Central memory CD8-positive, alpha-beta T cell (primary cell): ENCODE measurements around the gene CBLIF.
A peak's percentile ranks its signal among the peaks of the same experiment; 100 is the strongest.
"Not testable (repeated sequence)": the region's sequence is repeated elsewhere in the genome, so short reads cannot be mapped to it uniquely, and the experiment has no call there.

Experiments used
- ATAC-seq: fragments of 150-1000 bp; cut with Tn5 transposase; replicated peaks from 2 replicates; pipeline ENCODE4 v1.10.0; 2022; ENCODE audit warnings: mild to moderate bottlenecking, moderate FRiP score, moderate number of reproducible peaks; ENCODE audit not compliant: poor library complexity, severe bottlenecking; ENCODE audit errors: extremely low read depth
- DNase-seq, 2 donors: peaks; one replicate each; pipeline ENCODE4 v3.0.0; 2021; ENCODE audit warnings: low spot score in 2 of 2
- H3K27ac Mint-ChIP-seq: one replicate; pipeline ENCODE4 v1.8.0; 2022; ENCODE audit warnings: low read depth, mild to moderate bottlenecking, moderate library complexity, mixed read lengths
- H3K27me3 Mint-ChIP-seq: one replicate; pipeline ENCODE4 v1.8.0; 2022; ENCODE audit warnings: mixed read lengths
- H3K36me3 Mint-ChIP-seq: one replicate; pipeline ENCODE4 v1.8.0; 2022; ENCODE audit warnings: mild to moderate bottlenecking, moderate library complexity, mixed read lengths; ENCODE audit not compliant: insufficient read depth
- H3K4me1 Mint-ChIP-seq: one replicate; pipeline ENCODE4 v1.8.0; 2022; ENCODE audit warnings: mixed read lengths
- H3K4me3 Mint-ChIP-seq: one replicate; pipeline ENCODE4 v1.8.0; 2022; ENCODE audit warnings: mild to moderate bottlenecking, moderate library complexity, mixed read lengths
- H3K9me3 Mint-ChIP-seq: one replicate; pipeline ENCODE4 v1.8.0; 2022; ENCODE audit warnings: mixed read lengths

The CBLIF gene

DNA sequence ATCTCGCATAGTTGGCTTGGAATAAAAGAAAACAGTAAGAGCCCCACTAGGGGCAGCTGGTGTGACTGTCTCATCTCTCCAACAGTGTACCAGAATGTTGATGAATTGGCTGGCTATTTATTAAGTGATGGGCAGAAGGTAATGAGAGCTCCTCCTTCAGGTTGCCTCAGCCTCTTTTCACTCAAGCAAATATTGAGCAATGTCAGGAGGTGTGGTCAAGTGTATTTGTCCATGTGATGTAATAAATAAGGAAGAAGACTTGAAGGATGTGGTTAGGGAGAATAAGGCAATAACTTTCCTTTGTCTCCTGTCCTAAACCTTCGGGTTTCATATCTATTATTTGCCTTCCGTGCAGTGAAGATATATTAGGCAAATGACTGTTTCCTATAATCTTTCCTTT lies 21.1 kb upstream of the CBLIF start, which contains the start of gene TCN1:
Gene TCN1, minus strand, starts transcription at position 91 of the 400 bp plus-strand sequence. Its CDS starts 17 bp downstream, at position 74.
- Mint-ChIP-seq H3K4me1 (no peaks in the 10 kb centered on the region), H3K9me3 (peaks cover under 1% of the 10 kb centered on the region), H3K36me3 (peaks cover 2% of the 10 kb centered on the region), H3K27me3 (peaks cover 16% of the 10 kb centered on the region), H3K4me3 (no peak within 1 kb of the TSS), H3K27ac (no peak within 1 kb of the TSS)
- DNase-seq (no peak), ATAC-seq (no peak)

- ATAC-seq (no peak), DNase-seq (no peak)
- H3K27me3 Mint-ChIP-seq: peaks cover 14% of the 10 kb centered on the region
- no peaks in the 10 kb centered on the region for H3K9me3 Mint-ChIP-seq
- H3K4me3 Mint-ChIP-seq: no peak overlapping the region
- peaks cover 2% of the 10 kb centered on the region for H3K36me3 Mint-ChIP-seq
- no peak overlapping the region for H3K27ac Mint-ChIP-seq
- no peaks in the 10 kb centered on the region for H3K4me1 Mint-ChIP-seq
Measured at GRCh38 chr11:59865031-59865430, 19.7 kb upstream of the CBLIF start.

- Mint-ChIP-seq H3K9me3 (no peaks in the 10 kb centered on the region), H3K4me3 (no peak overlapping the region), H3K4me1 (peaks cover 12% of the 10 kb centered on the region), H3K27ac (no peak overlapping the region), H3K36me3 (peaks cover 2% of the 10 kb centered on the region), H3K27me3 (peaks cover 10% of the 10 kb centered on the region)
- ATAC-seq (no peak), DNase-seq (no peak)
Measured at GRCh38 chr11:59862252-59862651, 17.0 kb upstream of the CBLIF start.

DNA sequence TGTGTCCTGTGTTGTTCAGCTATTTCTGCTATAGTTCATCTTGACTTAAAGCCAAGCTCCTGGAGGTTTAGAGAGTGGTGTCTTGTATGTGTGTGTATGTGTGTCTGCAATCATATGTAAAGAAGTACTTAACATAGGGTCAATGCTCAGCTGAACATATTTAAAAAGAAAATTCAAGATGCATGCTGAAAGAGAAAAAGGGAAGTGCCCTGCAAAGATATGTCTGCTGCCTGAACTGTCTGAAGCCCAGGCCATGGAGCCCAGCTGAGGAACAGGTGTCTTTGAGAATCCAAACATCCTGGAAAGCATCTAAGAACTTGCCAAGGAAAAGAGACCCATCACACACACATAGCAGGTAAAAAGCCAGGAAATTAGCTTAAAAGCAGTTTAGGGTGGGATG lies 14.4 kb upstream of the CBLIF start:
- Mint-ChIP-seq H3K4me1 (peaks cover 13% of the 10 kb centered on the region), H3K27me3 (no peaks in the 10 kb centered on the region), H3K4me3 (no peak overlapping the region), H3K36me3 (no peaks in the 10 kb centered on the region), H3K27ac (no peak overlapping the region), H3K9me3 (no peaks in the 10 kb centered on the region)
- ATAC-seq: no peak
- DNase-seq: no peak

DNA sequence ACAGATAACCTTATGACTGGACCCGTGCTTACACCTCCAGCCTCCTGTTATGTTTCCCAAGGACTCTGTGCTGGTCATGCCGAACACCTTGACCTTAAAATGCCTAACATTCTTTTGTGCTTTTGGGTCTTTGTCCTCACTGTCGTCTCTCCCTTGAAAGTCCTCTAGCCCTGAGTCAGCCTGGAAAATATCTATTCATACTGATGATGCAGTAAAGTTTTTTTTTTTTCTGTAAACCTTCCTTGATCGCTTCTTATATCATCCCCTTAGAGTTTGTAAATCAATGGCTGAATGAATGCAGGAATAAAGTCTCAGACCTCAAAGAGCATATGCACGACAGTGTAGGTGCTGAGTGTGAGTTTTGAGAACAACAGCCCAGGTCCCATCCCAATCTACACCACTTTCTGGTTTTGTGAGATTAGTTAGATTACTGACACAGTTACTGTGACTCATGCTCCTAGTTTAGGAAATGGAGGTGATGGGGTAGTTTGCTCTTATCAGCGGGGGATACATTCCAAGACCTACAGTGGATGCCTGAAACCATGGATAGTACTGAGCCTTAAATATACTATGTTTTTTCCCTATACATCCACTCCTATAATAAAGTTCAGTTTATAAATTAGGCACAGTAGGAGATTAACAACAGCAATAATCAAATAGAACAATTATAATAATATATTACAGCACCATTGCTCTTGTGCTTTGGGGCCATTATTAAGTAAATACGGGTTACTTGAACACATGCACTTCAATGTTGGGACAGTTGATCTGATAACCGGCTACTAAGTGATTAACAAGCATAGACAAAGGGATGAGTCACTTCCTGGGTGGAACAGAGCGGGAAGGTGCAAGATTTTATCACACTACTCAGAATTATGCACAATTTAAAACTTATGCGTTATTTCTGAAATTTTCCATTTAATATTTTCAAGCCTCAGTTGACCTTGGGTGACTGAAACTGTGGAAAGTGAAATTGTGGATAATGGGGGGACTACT lies 12.4 kb upstream of the CBLIF start:
- peak; percentile 46 for ATAC-seq
- Mint-ChIP-seq H3K4me3 (no peak overlapping the region), H3K36me3 (no peaks in the 10 kb centered on the region), H3K27ac (no peak overlapping the region), H3K27me3 (peaks cover 8% of the 10 kb centered on the region), H3K9me3 (no peaks in the 10 kb centered on the region), H3K4me1 (peaks cover 13% of the 10 kb centered on the region)
- no peak for DNase-seq

DNA sequence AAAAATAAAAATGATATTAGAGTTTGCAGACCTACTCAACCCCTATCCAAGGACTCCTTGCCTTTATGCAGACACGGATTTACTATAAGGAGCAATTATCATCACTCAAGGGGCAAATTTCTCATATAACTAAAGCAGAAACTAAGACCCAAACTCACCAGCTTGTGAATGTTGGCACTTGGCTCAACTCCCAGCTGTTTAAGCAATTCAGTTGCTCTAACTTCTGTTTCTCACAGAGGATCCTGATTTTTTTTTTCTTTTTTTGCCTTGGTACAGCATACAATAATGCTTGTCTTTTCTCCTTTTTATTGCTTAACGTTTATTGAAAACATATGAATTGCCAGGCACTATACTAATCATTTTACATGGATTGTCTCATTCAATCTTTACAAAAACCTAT lies 9.6 kb upstream of the CBLIF start:
- Mint-ChIP-seq H3K4me3 (no peak overlapping the region), H3K4me1 (peaks cover 13% of the 10 kb centered on the region), H3K9me3 (no peaks in the 10 kb centered on the region), H3K27ac (no peak overlapping the region), H3K27me3 (peaks cover 12% of the 10 kb centered on the region), H3K36me3 (no peaks in the 10 kb centered on the region)
- no peak for DNase-seq
- ATAC-seq: no peak

DNA sequence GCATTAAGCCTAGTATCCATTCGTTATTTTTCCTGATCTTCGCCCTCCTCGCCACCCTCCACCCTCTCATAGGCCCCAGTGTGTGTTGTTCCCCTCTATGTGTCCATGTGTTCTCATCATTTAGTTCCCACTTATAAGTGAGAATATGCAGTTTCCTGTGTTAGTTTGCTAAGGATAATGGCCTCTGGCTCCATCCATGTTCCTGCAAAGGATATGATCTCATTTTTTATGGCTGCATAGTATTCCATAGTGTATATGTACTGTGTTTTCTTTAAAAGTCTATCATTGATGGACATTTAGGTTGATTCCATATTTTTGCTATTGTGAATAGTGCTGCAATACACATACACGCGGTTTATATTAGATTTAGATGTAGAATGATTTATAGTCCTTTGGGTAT lies 6.1 kb upstream of the CBLIF start:
- not testable (repeated sequence) for H3K27ac Mint-ChIP-seq

DNA sequence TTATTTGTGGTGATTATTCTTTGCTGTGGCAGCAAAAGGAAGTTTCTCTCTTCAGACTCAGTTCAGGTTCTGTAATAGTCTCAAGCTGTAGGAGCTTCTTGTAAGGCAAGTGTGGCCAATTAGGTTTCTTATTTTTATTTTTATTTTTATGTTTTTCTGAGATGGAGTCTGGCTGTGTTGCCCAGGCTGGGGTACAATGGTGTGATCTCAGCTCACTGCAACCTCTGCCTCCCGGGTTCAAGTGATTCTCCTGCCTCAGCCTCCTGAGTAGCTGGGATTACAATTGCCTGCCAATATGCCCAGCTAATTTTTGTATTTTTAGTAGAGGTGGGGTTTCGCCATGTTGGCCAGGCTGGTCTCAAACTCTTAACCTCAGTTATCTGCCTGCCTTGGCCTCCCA lies 4.3 kb upstream of the CBLIF start:
- ATAC-seq, H3K4me3 Mint-ChIP-seq, H3K27ac Mint-ChIP-seq, H3K4me1 Mint-ChIP-seq, DNase-seq, H3K36me3 Mint-ChIP-seq, H3K9me3 Mint-ChIP-seq: not testable (repeated sequence)
- peaks cover 22% of the 10 kb centered on the region for H3K27me3 Mint-ChIP-seq

More for the DNA sequence above, 6.1 kb upstream of the CBLIF start:
- H3K4me1 Mint-ChIP-seq, ATAC-seq, H3K9me3 Mint-ChIP-seq, H3K36me3 Mint-ChIP-seq, DNase-seq, H3K4me3 Mint-ChIP-seq: not testable (repeated sequence)
- peaks cover 22% of the 10 kb centered on the region for H3K27me3 Mint-ChIP-seq

GRCh38 chr11:59849129-59849528 lies 3.8 kb upstream of the CBLIF start:
- Mint-ChIP-seq H3K27me3 (peaks cover 23% of the 10 kb centered on the region), H3K9me3 (no peaks in the 10 kb centered on the region), H3K4me3 (no peak overlapping the region), H3K27ac (no peak overlapping the region), H3K36me3 (no peaks in the 10 kb centered on the region), H3K4me1 (no peaks in the 10 kb centered on the region)
- no peak for ATAC-seq
- no peak for DNase-seq

DNA sequence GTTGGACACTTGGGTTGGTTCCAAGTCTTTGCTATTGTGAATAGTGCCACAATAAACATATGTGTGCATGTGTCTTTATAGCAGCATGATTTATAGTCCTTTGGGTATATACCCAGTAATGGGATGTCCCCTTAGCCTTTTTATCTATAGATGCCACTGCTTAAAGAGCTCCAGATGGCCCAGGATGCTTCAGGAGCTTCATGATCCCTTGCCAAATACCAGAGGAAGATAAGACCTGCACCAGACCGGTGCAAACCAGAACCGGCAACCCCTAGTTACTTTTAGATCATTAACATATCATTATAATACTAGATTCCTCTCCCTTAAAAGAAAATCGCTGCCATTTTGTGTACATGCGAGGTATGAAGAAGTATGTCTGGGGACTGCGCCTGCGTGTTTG lies 3.1 kb upstream of the CBLIF start:
- H3K4me1 Mint-ChIP-seq, H3K27ac Mint-ChIP-seq, H3K36me3 Mint-ChIP-seq, H3K9me3 Mint-ChIP-seq, ATAC-seq, H3K4me3 Mint-ChIP-seq, DNase-seq: not testable (repeated sequence)
- peaks cover 29% of the 10 kb centered on the region for H3K27me3 Mint-ChIP-seq

GRCh38 chr11:59847626-59848025 lies 2.3 kb upstream of the CBLIF start:
- Mint-ChIP-seq H3K4me1 (no peaks in the 10 kb centered on the region), H3K9me3 (no peaks in the 10 kb centered on the region), H3K27me3 (peaks cover 20% of the 10 kb centered on the region), H3K4me3 (no peak overlapping the region), H3K27ac (no peak overlapping the region), H3K36me3 (no peaks in the 10 kb centered on the region)
- no peak for ATAC-seq
- DNase-seq: no peak

DNA sequence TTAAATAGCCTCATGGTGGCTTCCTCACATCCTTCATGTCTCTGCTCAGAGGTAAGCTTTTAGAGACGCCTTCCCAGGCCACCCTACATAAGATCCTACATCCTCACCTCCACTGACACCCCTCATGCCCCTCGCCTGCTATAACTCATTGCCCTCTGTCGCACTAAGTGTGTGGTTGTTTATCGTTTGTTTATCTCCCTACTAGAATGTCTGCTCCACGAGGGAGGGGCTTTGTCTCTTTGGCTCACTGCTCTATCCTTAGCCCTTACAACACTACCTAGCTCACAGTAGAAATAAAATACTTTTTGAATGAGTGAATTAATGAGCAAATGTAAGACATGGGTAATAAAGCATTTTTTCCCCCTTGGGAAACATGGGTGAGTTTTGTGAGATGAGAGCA lies 1.3 kb upstream of the CBLIF start:
- H3K27me3 Mint-ChIP-seq: peaks cover 17% of the 10 kb centered on the region
- no peak overlapping the region for H3K27ac Mint-ChIP-seq
- no peaks in the 10 kb centered on the region for H3K9me3 Mint-ChIP-seq
- ATAC-seq: no peak
- H3K36me3 Mint-ChIP-seq: no peaks in the 10 kb centered on the region
- DNase-seq: no peak
- H3K4me1 Mint-ChIP-seq: no peaks in the 10 kb centered on the region
- no peak overlapping the region for H3K4me3 Mint-ChIP-seq

- no peak for ATAC-seq
- H3K27me3 Mint-ChIP-seq: peaks cover 26% of the 10 kb centered on the region
- H3K4me3 Mint-ChIP-seq: no peak overlapping the region
- no peaks in the 10 kb centered on the region for H3K4me1 Mint-ChIP-seq
- H3K36me3 Mint-ChIP-seq: peaks cover 1% of the 10 kb centered on the region
- DNase-seq: no peak
- no peaks in the 10 kb centered on the region for H3K9me3 Mint-ChIP-seq
- no peak overlapping the region for H3K27ac Mint-ChIP-seq
Measured at GRCh38 chr11:59842316-59842715, 3.0 kb downstream of the CBLIF start.
